Upper lobe of right lung (tissue), 1 donor: Measurements from ENCODE around the gene C11orf21. TPM values are rescaled to one million over a fixed set of nuclear protein-coding genes. Genes with fewer than 3 reads are reported as not detected.

ENCODE experiments used
- ATAC-seq: fragments of 200-7000 bp; cut with Tn5 transposase; one replicate; pipeline ENCODE4 v1.9.1; 2020; ENCODE audit warnings: mild to moderate bottlenecking, moderate library complexity
- DNase-seq: peaks from one replicate; pipeline ENCODE4 v3.0.0-alpha.2; 2020
- H3K27ac ChIP-seq: fragments of 200-600 bp; one replicate; pipeline ENCODE4 v1.8.0; 2022
- H3K27me3 ChIP-seq: fragments of 200-600 bp; one replicate; pipeline ENCODE4 v1.8.0; 2022; ENCODE audit warnings: mild to moderate bottlenecking
- H3K36me3 ChIP-seq: fragments of 200-600 bp; one replicate; pipeline ENCODE4 v1.8.0; 2022
- H3K4me1 ChIP-seq: fragments of 200-600 bp; one replicate; pipeline ENCODE4 v1.8.0; 2022
- H3K4me3 ChIP-seq: fragments of 200-600 bp; one replicate; pipeline ENCODE4 v1.8.0; 2022; ENCODE audit warnings: mild to moderate bottlenecking
- H3K9me3 ChIP-seq: fragments of 200-600 bp; one replicate; pipeline ENCODE4 v1.8.0; 2022
- CTCF ChIP-seq: fragments of 200-600 bp; IDR thresholded peaks from one replicate; pipeline ENCODE4 v1.8.0; 2022; ENCODE audit warnings: antibody characterized with exemption
- intact Hi-C: fragments of 100-400 bp; cut with DNase I; formaldehyde crosslinking; loops from one replicate; pipeline ENCODE4 v1.11.0; 2022
- total RNA-seq: library from RNA; stranded (reverse); fragmentation: NEBNext Ultra II Directional; extraction: Animal tissue kit (Norgen Biotek cat#: 25700); gene quantifications from one replicate; pipeline ENCODE4 v1.2.1, GENCODE V29; 2021
- donor health status: DM: no; HTN: yes; CAD: no; lungs with severe emphysema.

C11orf21 gene
- total RNA-seq, 1 donor from 2014 or later, result 6.5 TPM

GRCh38 chr11:2331404-2331803 lies 29.7 kb upstream of the C11orf21 start:
- no peak overlapping the region for H3K27ac ChIP-seq
- no peak for TF ChIP-seq CTCF
- H3K4me1 ChIP-seq, result no peaks in the 10 kb centered on the region
- intact Hi-C loops, result no loop called here
- DNase-seq (no peak), ATAC-seq (no peak)
- no peak overlapping the region for H3K4me3 ChIP-seq
- H3K27me3 ChIP-seq, result no peaks in the 10 kb centered on the region
- no peaks in the 10 kb centered on the region for H3K36me3 ChIP-seq
- no peaks in the 10 kb centered on the region for H3K9me3 ChIP-seq

- Histone ChIP-seq H3K4me1 (no peaks in the 10 kb centered on the region), H3K9me3 (no peaks in the 10 kb centered on the region), H3K27ac (no peak overlapping the region), H3K4me3 (no peak overlapping the region), H3K36me3 (no peaks in the 10 kb centered on the region), H3K27me3 (no peaks in the 10 kb centered on the region)
- no peak for TF ChIP-seq CTCF
- ATAC-seq, result no peak
- peak; percentile 40 for DNase-seq
- intact Hi-C loops, result no loop called here
These were observed 29.0 kb upstream of the C11orf21 start for GRCh38 chr11:2330696-2331095.

GRCh38 chr11:2329551-2329950 lies 27.8 kb upstream of the C11orf21 start:
- no peaks in the 10 kb centered on the region for H3K9me3 ChIP-seq
- ATAC-seq (no peak), DNase-seq (no peak)
- H3K36me3 ChIP-seq, result no peaks in the 10 kb centered on the region
- intact Hi-C loops, result no loop called here
- H3K4me3 ChIP-seq, result no peak overlapping the region
- TF ChIP-seq CTCF, result no peak
- H3K27ac ChIP-seq, result no peak overlapping the region
- H3K4me1 ChIP-seq, result no peaks in the 10 kb centered on the region
- H3K27me3 ChIP-seq, result no peaks in the 10 kb centered on the region

GRCh38 chr11:2328656-2329354 lies 27.1 kb upstream of the C11orf21 start:
- Histone ChIP-seq H3K36me3 (no peaks in the 10 kb centered on the region), H3K9me3 (no peaks in the 10 kb centered on the region), H3K27ac (no peak overlapping the region), H3K4me3 (no peak overlapping the region), H3K27me3 (no peaks in the 10 kb centered on the region), H3K4me1 (no peaks in the 10 kb centered on the region)
- ATAC-seq (no peak), DNase-seq (peak; percentile 33)
- intact Hi-C loops, result no loop called here
- TF ChIP-seq CTCF, result no peak

- no peaks in the 10 kb centered on the region for H3K36me3 ChIP-seq
- ATAC-seq, result peak; percentile 62
- peak; percentile 56 for DNase-seq
- intact Hi-C loops, result no loop called here
- H3K4me1 ChIP-seq, result no peaks in the 10 kb centered on the region
- no peak for TF ChIP-seq CTCF
- H3K27me3 ChIP-seq, result no peaks in the 10 kb centered on the region
- H3K27ac ChIP-seq, result no peak overlapping the region
- no peak overlapping the region for H3K4me3 ChIP-seq
- H3K9me3 ChIP-seq, result no peaks in the 10 kb centered on the region
These were observed 26.3 kb upstream of the C11orf21 start for GRCh38 chr11:2328021-2328420.

- H3K4me1 ChIP-seq, result no peaks in the 10 kb centered on the region
- H3K27me3 ChIP-seq, result no peaks in the 10 kb centered on the region
- DNase-seq, result peak; percentile 36
- intact Hi-C loops, result no loop called here
- H3K9me3 ChIP-seq, result no peaks in the 10 kb centered on the region
- H3K36me3 ChIP-seq, result no peaks in the 10 kb centered on the region
- no peak for ATAC-seq
- TF ChIP-seq CTCF, result no peak
- H3K27ac ChIP-seq, result no peak overlapping the region
- H3K4me3 ChIP-seq, result no peak overlapping the region
These were observed 25.3 kb upstream of the C11orf21 start for GRCh38 chr11:2327032-2327431.
